Stimulated activated CD8-positive, alpha-beta memory T cell treated with anti-CD3 and anti-CD28 coated beads, Interleukin-7, amount 100 ng/mL, for 4 hours (primary cell): ENCODE data around the gene LDB1.

Experiments
- DNase-seq, 2 donors: peaks; one replicate each; pipeline ENCODE4 v3.0.0-alpha.2; 2020; ENCODE audit warnings: low read depth in 2 of 2

Gene LDB1

GRCh38 chr10:102135956-102136526 is 15.9 kb upstream of the LDB1 start:
- DNase-seq: no peak

- no peak for DNase-seq
Measured at GRCh38 chr10:102134416-102134815, 14.2 kb upstream of the LDB1 start.

- DNase-seq: peak; percentile 53 to 65
Measured at GRCh38 chr10:102133373-102134195, 13.4 kb upstream of the LDB1 start.

GRCh38 chr10:102132563-102133372 is 12.6 kb upstream of the LDB1 start, which contains the start of gene PPRC1:
PPRC1 (plus strand) TSS chr10:102133040; CDS start chr10:102133069, 29 bp downstream.
- DNase-seq: peak; percentile 96 to 97

GRCh38 chr10:102132193-102132562 is 12.0 kb upstream of the LDB1 start:
- no peak for DNase-seq

GRCh38 chr10:102131286-102132170 is 11.4 kb upstream of the LDB1 start:
- DNase-seq: no peak

- no peak for DNase-seq
Measured at GRCh38 chr10:102123223-102123622, 3.1 kb upstream of the LDB1 start.

- DNase-seq: no peak
Measured at GRCh38 chr10:102122450-102122849, 2.3 kb upstream of the LDB1 start.

- no peak for DNase-seq
Measured at GRCh38 chr10:102121739-102122372, 1.7 kb upstream of the LDB1 start.

GRCh38 chr10:102120991-102121738 is 997 bp upstream of the LDB1 start:
- DNase-seq: no peak

- no peak for DNase-seq
Measured at GRCh38 chr10:102119417-102120141, 589 bp downstream of the LDB1 start.

GRCh38 chr10:102118867-102119266 is 1.3 kb downstream of the LDB1 start:
- DNase-seq: no peak

GRCh38 chr10:102117391-102118159 is 2.6 kb downstream of the LDB1 start:
- DNase-seq: peak; percentile 41 to 47

- DNase-seq: no peak
Measured at GRCh38 chr10:102116656-102117055, 3.5 kb downstream of the LDB1 start.

GRCh38 chr10:102115775-102116174 is 4.4 kb downstream of the LDB1 start:
- DNase-seq: no peak

GRCh38 chr10:102114861-102115618 is 5.1 kb downstream of the LDB1 start:
- peak; percentile 68 to 79 for DNase-seq

- no peak for DNase-seq
Measured at GRCh38 chr10:102113956-102114857, 6.0 kb downstream of the LDB1 start.
